22Rv1 (cell line): Measurements from ENCODE around the gene MT1A.

Source experiments
- H3K27ac ChIP-seq: fragments of 450-650 bp; 2 replicates; pipeline ENCODE4 v1.5.1; 2017
- ZFX ChIP-seq: fragments of 450-650 bp; IDR thresholded peaks from 2 replicates; pipeline ENCODE4 v1.6.1; 2017; ENCODE audit warnings: antibody characterized with exemption, borderline replicate concordance
- TF ChIP-seq, protein P1 (sequence below): fragments of 450-650 bp; IDR thresholded peaks from 2 replicates; pipeline ENCODE4 v1.5.1; 2017; ENCODE audit warnings: mild to moderate bottlenecking

Gene MT1A

DNA sequence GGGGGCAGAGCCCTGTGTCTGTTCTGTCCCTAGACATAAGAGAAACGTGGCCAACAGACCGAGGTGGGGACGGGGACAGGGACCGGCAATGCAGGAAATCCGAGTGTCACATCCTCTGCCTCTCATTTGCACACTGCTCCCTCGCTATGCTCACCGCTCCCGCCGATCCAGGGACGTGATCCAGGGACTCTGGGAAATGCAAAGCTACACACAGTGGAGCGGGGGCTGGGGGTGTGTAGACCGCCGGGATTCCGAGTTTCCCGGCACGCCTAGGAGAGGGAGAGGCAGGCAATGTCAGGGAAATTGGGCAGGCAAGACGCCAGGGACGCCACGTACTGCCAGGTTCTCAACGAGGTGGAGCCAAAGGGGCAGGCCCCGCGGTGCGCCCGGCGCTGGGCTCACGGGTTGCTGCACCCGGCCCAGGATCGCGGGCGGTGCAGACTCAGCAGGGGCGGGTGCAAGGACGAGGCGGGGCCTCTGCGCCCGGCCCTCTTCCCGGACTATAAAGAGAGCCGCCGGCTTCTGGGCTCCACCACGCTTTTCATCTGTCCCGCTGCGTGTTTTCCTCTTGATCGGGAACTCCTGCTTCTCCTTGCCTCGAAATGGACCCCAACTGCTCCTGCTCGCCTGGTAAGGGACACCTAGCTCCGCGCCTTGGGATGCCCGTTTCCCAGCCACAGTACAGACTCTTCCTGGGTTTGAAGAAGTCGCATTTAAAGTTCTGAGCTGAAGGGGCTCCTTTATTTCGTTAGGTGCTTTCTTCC, 43.7 kb downstream of the MT1A start, which contains the start of gene MT1X:
MT1X (plus strand) TSS at position 532 of the 764 bp plus-strand sequence; CDS start at position 603, 71 bp downstream.
- peak within 1 kb of the TSS; percentile 53 for H3K27ac ChIP-seq
- no peak for TF ChIP-seq ZFX
- TF ChIP-seq, protein P1, sequence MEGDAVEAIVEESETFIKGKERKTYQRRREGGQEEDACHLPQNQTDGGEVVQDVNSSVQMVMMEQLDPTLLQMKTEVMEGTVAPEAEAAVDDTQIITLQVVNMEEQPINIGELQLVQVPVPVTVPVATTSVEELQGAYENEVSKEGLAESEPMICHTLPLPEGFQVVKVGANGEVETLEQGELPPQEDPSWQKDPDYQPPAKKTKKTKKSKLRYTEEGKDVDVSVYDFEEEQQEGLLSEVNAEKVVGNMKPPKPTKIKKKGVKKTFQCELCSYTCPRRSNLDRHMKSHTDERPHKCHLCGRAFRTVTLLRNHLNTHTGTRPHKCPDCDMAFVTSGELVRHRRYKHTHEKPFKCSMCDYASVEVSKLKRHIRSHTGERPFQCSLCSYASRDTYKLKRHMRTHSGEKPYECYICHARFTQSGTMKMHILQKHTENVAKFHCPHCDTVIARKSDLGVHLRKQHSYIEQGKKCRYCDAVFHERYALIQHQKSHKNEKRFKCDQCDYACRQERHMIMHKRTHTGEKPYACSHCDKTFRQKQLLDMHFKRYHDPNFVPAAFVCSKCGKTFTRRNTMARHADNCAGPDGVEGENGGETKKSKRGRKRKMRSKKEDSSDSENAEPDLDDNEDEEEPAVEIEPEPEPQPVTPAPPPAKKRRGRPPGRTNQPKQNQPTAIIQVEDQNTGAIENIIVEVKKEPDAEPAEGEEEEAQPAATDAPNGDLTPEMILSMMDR: no peak; the same call in 1 of the 2 replicates

DNA sequence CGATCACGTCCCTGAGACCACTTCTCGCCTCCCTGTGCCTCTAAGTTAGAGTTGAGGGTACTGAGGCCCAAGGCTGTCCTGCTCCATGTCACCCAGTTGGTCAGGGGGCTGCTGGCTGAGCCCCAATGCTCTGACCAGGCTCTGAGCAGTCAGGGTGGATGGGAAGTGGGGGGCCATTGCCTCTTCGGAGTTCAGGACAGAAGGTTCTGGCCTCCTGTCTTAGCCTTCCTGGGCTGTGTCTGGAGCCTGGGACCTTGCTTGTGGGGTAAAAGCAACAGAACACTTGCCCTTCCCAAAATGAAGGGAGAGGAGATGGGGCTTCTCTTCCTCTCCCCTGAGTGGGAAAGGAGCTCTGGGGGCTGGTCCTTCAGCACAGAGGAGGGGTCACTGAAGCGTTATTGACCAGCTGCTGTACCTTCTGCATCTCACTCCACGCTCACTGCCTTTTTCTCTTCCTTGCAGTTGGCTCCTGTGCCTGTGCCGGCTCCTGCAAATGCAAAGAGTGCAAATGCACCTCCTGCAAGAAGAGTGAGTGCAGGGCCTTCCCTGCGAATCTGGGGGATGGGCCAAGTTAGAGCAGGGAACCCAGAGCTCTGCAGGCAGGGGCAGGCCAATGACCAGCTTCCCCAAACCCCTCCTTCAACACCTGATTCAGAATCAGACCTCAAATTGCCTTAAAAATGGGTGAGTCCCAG, 44.4 kb downstream of the MT1A start:
- peak overlapping the region; percentile 53 for H3K27ac ChIP-seq
- TF ChIP-seq, protein P1: no peak
- TF ChIP-seq ZFX: no peak

DNA sequence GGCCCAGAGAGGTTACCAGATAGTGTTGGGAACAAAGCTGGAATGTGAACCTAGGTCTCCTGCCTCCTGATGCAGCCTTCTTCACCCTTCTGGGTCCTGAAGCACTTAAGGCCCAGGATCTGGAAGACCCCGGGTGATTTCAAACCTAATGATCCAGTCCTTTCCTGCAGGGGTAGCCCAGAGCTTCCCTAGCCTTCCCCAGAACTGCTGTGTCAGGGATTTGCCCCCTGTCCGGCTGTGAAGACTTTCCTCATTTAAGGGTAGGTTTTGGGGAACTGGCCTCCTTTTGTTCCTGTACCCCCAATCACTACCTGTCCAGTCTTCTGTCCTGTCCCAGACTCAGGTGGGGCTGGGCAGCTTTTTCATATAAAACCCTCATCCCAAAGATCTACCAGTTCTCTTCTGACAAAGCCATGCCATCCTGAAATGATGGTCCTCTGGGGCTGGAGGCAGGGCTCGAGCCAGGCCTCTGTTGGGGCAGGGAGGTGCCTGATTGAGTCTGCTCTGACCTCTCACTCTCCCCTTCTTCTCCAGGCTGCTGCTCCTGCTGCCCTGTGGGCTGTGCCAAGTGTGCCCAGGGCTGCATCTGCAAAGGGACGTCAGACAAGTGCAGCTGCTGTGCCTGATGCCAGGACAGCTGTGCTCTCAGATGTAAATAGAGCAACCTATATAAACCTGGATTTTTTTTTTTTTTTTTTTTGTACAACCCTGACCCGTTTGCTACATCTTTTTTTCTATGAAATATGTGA, 45.1 kb downstream of the MT1A start:
- H3K27ac ChIP-seq: no peak overlapping the region
- TF ChIP-seq, protein P1: no peak
- TF ChIP-seq ZFX: no peak

DNA sequence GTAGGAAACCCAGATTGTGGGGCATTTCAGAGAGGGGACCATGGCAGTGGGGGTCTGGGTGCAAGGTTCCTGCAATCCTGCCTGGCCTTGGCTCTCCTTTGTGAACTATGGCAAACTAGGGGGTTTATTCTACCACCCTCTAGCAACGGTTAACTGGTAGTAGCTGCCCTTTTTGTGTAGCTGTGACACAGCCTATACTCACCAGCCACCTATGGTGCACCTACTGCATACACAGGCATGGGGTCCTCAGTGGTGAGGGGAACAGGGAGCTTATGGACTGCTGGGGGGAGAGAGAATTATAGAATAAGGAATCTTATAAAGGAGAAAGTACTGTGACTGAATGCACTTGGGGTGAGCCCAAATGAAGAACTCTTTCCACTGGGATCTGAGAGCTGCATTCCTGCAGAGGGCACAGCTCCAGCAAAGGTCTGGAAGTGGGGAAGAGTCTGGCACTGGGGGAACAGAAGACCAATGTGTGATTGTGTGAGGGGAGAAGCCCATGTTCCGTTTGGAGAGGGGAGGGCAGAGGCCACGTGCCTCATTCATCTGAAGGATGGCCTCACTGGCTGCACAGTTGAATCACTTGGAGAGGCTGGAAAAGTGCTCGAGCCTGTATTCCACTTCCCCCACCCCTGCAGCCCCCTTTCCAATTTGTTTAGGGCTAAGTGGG, 45.9 kb downstream of the MT1A start:
- TF ChIP-seq, protein P1: no peak
- TF ChIP-seq ZFX: no peak
- no peak overlapping the region for H3K27ac ChIP-seq

DNA sequence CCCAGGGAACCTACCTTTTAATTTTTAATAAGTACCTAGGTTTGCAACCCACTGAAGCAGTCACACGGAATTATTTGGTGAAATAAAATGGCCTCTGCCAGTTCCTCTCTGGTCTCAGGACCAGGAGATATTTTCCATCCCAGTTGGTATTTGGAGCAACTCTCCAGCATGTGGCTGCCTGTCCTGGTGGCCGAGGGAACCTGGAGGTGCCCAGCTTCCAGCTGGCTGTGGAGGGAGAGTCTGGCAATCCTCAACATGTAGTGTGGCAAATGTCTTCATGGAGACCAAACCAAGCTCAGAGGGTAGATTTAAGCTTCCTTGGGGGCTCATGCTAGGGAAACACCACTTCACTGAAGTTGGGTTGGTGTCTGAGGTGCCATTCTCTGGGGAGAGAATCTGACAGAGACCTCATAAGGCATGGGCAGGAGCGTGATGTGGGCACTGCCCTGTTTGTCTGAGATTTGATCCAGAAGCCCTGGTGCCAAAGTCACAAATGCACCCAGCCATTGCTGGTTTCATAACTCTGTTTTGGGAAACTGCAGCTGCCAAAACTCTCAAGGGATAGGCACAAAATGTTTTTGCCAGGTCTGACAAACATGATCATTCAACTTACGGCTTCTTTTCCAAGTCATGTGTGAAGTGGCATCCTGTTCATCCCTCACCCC, 46.6 kb downstream of the MT1A start:
- no peak overlapping the region for H3K27ac ChIP-seq
- TF ChIP-seq, protein P1: no peak
- no peak for TF ChIP-seq ZFX

DNA sequence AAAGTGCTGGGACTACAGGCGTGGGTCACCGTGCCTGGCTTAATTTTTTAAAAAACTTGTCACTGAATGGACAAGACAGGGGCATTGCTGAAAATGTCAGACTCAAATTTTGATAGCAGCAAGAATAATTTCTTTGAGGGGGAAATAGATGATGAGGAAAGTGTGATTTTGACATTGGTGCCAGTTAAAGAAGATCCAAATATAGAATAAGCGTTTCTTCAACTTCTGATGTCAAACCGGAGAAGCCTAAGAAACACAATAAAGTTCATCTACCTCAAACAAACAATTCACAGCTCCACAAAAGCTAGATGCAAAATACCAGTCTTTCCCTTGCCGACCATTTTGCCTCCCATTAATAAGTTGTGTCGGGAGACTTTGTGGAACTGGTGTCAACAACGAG, 48.3 kb downstream of the MT1A start:
- TF ChIP-seq, protein P1: no peak
- TF ChIP-seq ZFX: no peak
- H3K27ac ChIP-seq: no peak overlapping the region
